HG03196 (cell line): ENCODE data around the gene CYB561A3.
A peak's percentile ranks its signal among the peaks of the same experiment; 100 is the strongest.
"Not testable (repeated sequence)": the region's sequence is repeated elsewhere in the genome, so short reads cannot be mapped to it uniquely, and the experiment has no call there.

Source experiments
- ATAC-seq: cut with Tn5 transposase; IDR thresholded peaks from one replicate; pipeline ENCODE4 v1.9.1; 2021; ENCODE audit not compliant: unreplicated experiment

Gene CYB561A3

GRCh38 chr11:61361741-61362541 lies at the start of gene CYB561A3, which contains the start of gene TMEM138:
TSS of gene CYB561A3 (minus strand) at chr11:61361882. CDS start at chr11:61356713, 5,169 bp downstream.
TSS of gene TMEM138 (plus strand) at chr11:61362374. CDS start at chr11:61364391, 2,017 bp downstream.
- peak; percentile 78 for ATAC-seq

- ATAC-seq = no peak
These were observed 45.5 kb upstream of the CYB561A3 start for GRCh38 chr11:61406991-61407728.

- no peak for ATAC-seq
These were observed 44.4 kb upstream of the CYB561A3 start for GRCh38 chr11:61406067-61406466.

GRCh38 chr11:61404641-61405040 lies 43.0 kb upstream of the CYB561A3 start:
- no peak for ATAC-seq

- no peak for ATAC-seq
These were observed 42.4 kb upstream of the CYB561A3 start for GRCh38 chr11:61404103-61404502.

GRCh38 chr11:61403658-61404057 lies 42.0 kb upstream of the CYB561A3 start:
- no peak for ATAC-seq

- no peak for ATAC-seq
These were observed 39.9 kb upstream of the CYB561A3 start for GRCh38 chr11:61401573-61401972.

- ATAC-seq = no peak
These were observed 39.5 kb upstream of the CYB561A3 start for GRCh38 chr11:61401173-61401572.

GRCh38 chr11:61392981-61393595 lies 31.4 kb upstream of the CYB561A3 start:
- no peak for ATAC-seq

- ATAC-seq = no peak
These were observed 28.5 kb upstream of the CYB561A3 start for GRCh38 chr11:61390161-61390560.

GRCh38 chr11:61384271-61385242 lies 22.9 kb upstream of the CYB561A3 start:
- ATAC-seq = no peak

GRCh38 chr11:61383859-61384258 lies 22.2 kb upstream of the CYB561A3 start:
- not testable (repeated sequence) for ATAC-seq

- ATAC-seq = no peak
These were observed 19.2 kb upstream of the CYB561A3 start for GRCh38 chr11:61380884-61381283.

GRCh38 chr11:61378713-61379313 lies 17.1 kb upstream of the CYB561A3 start:
- ATAC-seq = no peak

GRCh38 chr11:61377461-61378160 lies 15.9 kb upstream of the CYB561A3 start:
- ATAC-seq = no peak

GRCh38 chr11:61375761-61376108 lies 14.1 kb upstream of the CYB561A3 start:
- no peak for ATAC-seq

GRCh38 chr11:61372659-61373420 lies 11.2 kb upstream of the CYB561A3 start:
- ATAC-seq = no peak

- no peak for ATAC-seq
These were observed 8.8 kb upstream of the CYB561A3 start for GRCh38 chr11:61370349-61371005.
